ENCODE results near the gene DOCK6.

Gene DOCK6, protein sequence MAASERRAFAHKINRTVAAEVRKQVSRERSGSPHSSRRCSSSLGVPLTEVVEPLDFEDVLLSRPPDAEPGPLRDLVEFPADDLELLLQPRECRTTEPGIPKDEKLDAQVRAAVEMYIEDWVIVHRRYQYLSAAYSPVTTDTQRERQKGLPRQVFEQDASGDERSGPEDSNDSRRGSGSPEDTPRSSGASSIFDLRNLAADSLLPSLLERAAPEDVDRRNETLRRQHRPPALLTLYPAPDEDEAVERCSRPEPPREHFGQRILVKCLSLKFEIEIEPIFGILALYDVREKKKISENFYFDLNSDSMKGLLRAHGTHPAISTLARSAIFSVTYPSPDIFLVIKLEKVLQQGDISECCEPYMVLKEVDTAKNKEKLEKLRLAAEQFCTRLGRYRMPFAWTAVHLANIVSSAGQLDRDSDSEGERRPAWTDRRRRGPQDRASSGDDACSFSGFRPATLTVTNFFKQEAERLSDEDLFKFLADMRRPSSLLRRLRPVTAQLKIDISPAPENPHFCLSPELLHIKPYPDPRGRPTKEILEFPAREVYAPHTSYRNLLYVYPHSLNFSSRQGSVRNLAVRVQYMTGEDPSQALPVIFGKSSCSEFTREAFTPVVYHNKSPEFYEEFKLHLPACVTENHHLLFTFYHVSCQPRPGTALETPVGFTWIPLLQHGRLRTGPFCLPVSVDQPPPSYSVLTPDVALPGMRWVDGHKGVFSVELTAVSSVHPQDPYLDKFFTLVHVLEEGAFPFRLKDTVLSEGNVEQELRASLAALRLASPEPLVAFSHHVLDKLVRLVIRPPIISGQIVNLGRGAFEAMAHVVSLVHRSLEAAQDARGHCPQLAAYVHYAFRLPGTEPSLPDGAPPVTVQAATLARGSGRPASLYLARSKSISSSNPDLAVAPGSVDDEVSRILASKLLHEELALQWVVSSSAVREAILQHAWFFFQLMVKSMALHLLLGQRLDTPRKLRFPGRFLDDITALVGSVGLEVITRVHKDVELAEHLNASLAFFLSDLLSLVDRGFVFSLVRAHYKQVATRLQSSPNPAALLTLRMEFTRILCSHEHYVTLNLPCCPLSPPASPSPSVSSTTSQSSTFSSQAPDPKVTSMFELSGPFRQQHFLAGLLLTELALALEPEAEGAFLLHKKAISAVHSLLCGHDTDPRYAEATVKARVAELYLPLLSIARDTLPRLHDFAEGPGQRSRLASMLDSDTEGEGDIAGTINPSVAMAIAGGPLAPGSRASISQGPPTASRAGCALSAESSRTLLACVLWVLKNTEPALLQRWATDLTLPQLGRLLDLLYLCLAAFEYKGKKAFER (N-terminal part only)

DNA sequence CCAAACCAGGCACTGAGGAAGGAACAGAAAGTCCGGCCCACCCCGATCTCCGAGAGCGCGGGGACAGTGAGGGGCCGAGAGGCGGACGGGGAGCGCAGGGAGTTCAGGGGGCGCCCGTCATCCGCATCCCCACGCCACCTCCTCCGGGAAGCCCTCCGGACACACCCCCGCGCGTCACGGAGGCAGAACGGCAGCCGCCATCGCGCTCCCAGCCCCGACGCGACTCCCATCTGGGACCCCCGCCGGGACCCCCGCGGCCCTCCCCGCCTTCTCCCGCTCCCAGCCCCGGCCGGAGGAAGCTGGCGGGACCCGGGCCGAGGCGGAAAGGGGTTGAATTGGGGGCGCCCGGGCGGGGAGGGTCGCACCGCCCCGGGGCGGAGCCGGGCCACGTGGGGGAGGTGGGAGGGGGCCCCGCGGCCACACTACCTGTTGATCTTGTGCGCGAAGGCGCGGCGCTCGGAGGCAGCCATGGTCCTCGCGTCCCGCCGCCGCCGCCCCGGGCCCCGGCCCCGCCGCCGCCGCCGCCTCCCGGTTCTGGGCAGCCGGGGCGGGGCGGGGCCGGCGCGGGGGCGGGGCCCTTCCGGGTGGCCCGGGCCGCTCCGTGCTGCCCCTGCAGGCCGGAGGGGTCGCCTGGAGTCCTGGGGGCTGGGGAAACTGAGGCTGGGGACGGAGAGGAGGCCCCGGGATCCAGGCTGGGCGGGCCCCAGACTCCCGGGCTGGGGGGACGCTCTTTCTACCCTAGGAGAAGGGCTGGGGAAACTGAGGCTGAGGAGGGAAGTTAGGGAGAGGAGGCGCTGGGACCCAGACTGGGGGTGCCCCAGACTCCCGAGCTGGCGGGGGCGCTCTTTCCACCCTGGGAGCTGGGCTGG lies at the start of gene DOCK6:
TSS of gene DOCK6 (minus strand) at position 554 of the 869 bp plus-strand sequence. CDS start at position 470, 84 bp downstream.
- no peak for DNase-seq (ENCODE audit: low read depth)

DNA sequence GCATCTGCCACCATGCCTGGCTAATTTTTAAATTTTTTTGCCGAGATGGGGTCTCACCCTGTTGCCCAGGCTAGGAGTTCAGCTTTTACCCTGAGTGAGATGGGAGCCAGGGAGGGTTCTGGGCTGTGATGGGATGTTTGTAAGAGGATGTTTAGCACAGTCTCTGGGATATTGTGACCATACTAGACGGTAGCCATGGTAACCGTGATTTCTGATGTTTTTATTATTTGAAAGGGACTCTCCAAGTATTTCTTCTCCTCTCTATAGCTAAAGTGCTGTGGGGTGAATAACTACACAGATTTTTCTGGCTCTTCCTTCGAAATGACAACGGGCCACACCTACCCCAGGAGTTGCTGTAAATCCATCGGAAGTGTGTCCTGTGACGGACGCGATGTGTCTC lies 44.0 kb upstream of the DOCK6 start:
- DNase-seq (ENCODE audit: low read depth) = no peak

DNA sequence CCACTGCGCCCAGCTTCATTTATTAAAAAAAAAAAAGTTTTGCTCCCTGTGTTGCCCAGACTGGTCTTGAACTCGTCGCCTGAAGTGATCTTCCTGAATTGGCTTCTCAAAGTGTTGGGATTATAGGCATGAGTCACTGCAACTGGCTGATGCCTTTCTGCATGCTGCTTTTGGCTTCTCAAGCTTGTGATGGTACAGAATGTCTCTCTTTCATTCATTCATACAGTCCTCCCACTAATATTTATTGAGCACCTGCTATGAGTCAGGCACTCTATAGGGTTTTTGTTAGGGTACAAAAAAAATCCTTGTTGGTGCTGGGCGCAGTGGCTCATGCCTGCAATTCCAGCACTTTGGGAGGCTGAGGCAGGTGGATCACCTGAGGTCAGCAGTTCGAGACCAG lies 42.6 kb upstream of the DOCK6 start:
- no peak for DNase-seq (ENCODE audit: low read depth)

DNA sequence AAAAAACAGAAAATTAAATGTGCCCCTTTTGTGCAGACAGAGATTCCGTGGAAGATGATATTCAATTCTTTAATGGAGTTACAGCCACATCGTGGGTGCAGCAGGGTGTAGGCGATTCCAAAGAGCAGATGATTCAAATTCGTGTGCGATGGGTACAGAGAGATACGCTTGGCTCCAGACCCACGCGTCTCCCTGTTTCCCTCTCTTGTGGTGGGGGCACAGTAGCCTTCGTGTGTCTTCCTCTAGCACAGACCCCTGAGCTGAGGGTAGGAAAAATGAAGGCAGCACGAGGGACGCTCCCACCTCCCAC lies 38.4 kb upstream of the DOCK6 start:
- DNase-seq (ENCODE audit: low read depth) = no peak

DNA sequence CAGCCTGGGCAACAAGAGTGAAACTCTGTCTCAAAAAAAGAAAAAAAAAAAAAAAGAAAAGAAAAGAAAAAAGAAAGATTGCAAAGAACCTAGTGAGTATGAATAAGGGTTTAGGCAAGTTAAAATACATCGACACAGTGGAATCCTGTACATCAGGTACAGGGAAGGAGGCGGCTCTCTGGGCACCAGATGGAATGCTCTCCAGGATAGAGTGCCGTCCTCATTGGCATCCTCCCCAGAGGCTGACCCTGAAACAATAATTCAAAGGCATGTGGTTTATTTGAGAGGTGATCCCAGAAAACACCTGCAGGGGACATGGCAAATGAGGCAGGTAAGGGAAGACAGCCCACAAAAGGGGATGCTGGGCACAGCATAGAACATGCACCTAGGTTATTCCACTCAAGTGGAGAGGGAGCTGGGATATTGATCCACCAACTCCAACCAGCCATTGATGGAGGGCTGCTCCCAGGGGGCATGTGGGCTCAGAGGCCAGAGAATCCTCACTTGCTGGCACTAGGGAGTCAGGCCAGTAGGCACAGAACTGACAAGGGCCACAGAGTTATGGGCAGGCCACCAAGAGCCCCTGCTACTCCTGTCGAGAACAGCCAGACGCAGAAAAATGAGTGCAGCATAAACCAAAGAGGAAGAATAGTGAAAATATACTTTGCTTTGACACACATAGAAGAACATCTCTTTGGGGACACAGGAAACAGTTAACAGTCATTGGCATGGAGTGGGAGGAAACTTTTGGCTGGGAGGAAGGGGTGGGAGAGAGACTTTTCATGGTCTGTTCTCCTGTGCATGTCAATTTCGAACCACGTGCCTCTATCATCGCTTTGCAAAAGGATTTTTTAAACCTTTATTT lies 37.9 kb upstream of the DOCK6 start:
- DNase-seq (ENCODE audit: low read depth) = no peak

DNA sequence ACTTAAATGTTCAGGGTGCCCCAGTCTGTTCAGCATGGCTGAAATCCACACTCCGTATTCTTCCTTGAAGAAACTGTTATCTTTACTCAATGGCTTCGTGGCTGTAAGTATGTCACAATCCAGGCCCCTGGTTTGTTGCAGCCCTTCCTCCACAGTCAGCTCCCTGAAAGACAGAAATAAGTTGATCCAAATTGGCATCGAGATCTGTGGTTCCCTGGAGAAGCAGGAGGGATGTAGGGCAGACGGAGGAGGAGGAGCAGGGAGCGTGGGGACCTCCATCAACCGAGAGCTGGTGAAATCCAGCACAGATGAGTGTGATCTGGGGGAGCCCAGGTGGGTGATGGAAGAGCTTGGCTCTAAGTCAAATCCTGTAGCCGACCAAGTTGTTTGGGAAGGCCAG lies 33.9 kb upstream of the DOCK6 start:
- DNase-seq (ENCODE audit: low read depth) = no peak

DNA sequence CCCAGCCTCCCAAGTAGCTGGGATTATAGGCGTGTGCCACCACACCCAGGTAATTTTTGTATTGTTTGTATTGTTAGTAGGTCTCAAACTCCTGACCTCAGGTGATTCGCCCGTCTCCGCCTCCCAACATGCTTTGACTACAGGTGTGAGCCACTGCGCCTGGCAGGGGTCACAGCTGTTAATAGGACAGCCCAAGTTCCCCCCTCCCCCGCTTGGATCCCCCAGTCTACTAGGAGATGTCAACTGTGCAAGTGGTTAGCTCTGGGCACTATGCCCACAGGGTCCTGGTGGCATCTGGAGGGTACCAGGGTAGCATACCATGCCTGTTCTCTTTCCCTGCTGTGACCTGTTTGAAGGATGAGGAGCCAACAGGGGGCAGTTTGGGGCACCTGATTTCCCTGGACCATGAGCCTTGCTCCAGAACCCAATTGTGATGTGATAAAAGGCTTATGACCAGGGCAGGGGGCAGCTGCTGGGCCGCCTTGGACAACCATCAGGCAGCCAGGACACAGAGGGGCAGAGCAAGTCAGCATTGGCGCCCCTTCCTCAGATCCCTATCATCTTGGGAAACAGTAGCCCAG lies 33.4 kb upstream of the DOCK6 start, which contains the start of gene TSPAN16:
TSS of gene TSPAN16 (plus strand) at position 496 of the 581 bp plus-strand sequence. CDS start 138 bp downstream, outside the sequence.
- DNase-seq (ENCODE audit: low read depth) = no peak

DNA sequence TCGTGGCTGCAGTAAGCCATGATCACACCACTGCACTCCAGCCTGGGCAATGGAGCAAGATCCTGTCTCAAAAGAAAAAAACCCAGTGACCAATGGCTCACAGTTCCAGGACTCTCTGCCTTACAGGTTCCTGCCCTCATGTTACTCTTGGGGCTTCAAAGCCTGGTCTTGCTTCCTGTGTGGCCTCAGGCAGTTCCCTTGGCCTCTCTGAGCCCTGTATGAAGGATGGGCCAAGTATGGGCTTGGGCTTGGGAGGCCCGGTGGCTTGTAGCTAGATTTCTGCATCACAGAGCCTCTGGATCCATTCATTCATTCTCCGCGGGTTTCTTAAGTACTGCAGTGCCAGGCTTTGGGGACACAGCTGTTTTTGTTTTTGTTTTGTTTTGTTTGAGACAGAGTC lies 32.9 kb upstream of the DOCK6 start:
- no peak for DNase-seq (ENCODE audit: low read depth)

DNA sequence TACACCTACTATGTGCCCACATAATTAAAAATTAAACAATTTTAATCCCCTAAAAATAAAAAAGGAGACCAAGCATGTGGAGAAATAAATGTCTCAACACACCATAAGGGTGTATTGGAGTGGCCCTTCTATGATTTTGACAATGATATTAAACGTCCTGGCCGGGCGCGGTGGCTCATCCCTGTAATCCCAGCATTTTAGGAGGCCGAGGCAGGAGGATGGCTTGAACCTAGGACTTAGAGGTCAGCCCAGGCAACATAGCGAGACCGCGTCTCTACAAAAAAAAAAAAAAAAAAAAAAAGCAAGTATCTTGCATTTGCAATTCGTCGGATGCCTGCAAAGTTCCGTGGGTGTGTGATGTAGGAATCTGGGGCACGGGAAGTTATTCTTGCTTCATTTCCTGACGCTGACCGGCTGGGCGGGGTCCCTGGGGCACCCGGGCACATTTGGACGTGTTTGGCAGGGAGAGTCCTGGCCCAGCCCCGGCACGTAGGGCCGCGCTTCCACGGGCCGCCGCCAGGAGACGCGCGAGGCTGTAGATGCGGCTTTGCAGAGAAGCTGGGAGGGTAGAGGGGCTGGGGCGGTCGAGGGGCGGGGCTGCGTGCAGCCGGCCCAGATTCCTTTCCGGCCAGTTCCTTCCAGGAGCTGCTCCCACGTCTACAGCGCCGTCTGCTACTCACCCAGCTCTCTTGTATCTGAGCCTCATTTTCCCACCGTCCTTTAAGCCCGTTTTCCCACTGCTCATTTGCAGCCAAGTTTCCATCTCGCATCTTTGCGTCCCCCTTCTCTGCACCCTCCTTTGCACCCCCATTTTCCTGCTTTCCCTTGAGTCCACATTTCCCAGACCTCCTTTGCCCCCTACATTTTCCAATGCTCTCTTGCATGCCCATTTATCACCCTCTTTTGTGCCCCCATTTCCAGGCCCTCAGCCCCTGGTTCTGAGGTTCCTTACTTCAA lies 31.4 kb upstream of the DOCK6 start:
- DNase-seq (ENCODE audit: low read depth) = peak; percentile 66

DNA sequence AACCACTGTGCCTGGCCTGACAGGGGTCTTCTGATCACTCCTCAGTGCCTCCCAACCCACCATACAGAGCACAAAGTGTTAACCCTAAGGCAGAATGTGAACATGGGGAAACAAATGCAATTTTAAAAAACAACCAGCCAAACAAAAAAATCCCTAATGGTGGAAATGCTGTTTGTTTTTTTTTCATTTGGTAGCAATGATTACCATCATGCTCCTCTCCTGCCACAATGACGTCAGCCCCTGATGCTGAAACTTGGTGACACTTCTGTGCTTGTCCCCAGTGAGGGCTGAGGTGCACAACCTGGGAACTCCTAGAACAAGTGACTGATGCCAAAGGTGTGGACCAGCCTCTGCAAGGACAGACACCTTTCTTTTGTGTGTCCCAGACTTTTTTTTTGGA lies 29.7 kb upstream of the DOCK6 start:
- DNase-seq (ENCODE audit: low read depth) = no peak

DNA sequence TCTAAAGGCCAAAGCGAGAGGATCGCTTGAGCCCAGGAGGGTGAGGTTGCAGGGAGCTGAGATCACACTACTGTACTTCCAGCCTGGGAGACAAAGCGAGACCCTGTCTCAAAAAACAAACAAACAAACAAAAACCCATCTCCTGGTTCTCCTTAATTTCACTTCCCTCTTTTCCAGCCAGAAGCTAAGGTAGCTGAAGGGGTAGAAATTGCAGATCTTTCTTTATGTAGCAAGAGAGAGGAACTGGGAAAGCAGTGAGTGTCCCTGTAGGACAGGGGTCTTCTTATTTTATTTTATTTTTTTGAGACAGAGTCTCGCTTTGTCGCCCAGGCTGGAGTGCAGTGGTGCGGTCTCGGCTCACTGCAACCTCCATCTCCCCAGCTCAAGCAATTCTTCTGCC lies 29.1 kb upstream of the DOCK6 start:
- DNase-seq (ENCODE audit: low read depth) = no peak

DNA sequence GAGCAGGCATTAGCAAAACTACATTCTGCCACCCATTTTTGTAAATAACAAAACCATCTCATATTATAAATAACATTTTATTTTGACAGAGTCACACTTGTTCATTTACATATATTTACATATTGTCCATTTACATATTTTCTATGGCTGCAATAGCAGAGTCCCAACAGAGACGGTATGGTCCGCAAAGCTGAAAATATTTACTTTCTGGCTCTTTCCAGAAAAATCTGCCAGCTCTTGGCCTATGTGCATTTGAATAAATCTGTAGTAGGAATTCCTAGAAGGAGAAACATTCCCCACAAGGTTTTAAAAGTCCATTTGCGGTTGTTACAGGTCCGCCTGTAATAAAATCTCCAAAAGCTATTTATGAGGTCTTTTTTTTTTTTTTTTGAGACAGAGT lies 27.9 kb upstream of the DOCK6 start:
- no peak for DNase-seq (ENCODE audit: low read depth)

DNA sequence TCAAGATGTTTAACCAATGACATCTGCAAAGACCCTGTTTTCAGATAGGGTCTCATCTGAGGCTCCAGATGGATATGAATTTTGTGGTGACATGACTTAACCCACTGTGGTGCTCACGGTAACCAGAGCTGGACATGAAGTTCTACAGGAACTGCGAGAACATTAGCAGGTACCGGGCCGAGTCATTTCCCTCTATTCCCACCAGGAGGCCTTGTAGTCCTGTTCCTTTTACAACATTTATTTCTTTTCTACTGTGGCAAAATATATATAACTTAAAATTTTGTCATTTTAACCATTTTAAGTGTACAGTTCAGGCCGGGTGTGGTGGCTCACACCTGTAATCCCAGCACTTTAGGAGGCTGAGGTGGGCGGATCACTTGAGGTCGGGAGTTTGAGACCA lies 26.0 kb upstream of the DOCK6 start:
- no peak for DNase-seq (ENCODE audit: low read depth)

DNA sequence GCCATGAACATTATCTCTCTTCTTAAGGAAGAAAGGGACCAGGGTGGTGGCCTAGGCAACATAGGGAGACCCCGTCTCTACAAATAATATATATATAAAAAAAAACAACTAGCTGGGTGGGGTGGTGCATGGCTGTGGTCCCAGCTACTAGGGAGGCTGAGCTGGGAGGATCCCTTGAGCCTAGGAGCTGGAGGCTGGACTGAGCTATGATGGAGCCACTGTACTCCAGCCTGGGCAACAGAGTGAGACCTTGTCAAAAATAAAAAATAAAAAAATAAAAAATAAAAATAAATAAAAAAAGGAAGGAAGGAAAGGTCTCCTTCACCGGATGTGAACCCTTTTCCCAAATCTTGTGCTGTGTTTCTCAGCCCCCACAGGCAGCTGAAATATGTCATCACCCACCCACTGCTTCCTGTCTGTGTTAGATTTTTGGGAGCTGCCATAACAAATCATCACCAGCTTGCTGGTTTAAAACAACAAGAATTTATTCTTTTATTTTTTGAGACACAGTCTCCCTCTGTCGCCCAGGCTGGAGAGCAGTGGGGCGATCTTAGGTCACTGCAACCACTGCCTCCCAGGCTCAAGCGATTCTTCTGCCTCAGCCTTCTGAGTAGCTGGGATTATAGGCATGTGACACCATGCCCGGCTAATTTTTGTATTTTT lies 24.1 kb upstream of the DOCK6 start:
- DNase-seq (ENCODE audit: low read depth) = no peak

DNA sequence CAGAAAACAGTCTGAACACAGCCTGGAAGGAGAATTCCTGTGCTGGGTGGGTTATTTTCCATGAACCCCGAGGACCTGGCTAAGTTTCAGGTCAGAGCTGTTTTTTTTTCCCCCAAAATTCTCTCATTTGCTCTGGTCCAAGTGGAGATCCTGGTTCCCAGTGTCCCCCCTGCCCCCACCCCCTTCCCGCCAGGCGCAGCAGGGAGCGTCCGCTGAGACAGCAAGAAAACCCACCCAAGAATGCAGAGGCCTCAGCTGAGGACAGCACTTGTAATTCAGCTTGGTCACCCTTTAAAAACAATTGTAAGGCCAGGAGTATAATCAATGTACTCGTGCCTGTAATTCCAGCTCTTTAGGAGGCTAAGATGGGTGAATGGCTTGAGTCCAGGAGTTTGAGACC lies 22.2 kb upstream of the DOCK6 start:
- no peak for DNase-seq (ENCODE audit: low read depth)

DNA sequence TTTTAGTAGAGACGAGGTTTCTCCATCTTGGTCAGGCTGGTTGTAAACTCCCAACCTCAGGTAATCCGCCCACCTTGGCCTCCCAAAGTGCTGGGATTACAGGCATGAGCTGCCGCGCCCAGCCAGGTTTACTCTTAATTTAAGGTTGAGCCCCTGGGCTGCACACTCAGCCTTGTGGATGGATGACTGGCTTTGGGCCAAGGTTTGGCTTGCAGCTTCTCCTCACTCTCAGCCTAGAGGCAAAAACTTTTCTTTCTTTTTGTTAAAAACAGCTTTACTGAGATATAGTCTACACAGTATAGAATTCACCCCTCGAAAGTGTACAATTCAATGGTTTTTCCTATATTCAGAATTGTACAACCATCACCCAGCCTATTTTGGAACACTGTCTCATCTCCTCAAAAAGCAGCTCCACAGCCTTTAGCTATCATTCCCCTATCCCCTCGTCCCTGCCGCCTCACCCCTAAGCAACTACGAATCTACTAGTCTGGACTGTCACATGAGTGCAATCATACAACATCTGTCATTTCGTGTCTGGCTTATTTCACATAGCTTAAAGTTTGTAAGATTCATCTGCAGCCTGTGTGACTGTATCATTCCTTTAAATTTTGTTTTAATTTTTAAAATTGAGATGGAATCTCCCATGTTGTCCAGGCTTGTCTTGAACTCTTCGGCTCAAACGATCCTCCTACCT lies 19.2 kb upstream of the DOCK6 start:
- no peak for DNase-seq (ENCODE audit: low read depth)

DNA sequence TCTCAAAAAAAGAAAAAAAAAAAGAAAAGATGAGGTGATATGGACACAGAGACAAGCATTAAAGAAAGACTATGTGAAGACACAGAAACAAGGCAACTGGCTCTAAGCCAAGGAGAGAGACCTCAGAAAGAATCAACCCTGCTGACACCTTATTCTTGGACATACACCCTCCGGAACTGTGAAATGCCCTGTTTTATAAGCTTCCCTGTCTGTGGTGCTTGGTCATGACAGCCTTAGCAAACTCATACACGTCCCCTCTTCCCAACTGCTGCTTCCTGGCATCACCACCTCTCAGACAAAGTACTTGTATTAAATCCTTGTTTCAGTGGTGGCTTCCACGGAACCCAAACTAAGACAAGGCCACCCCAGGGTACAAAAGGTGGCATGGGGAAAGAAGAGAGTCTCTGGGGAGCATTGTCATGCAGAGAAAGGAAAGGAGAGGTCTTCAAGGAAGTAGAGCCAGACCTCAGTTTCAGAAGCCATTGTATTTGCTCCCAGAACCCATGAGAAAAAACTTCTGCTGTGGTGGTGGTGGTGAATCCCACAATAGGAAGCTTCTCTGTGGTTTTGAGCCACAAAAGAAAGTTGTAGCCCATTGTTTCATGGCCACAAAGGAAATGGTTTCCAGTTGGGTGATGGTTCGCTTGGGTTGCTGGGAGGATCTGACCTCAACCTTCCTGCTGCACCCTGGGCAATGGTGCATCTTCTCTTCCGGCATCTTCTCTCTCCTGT lies 17.3 kb upstream of the DOCK6 start:
- no peak for DNase-seq (ENCODE audit: low read depth)
